Spleen (tissue), 11 donors: Measurements from ENCODE around the gene KIF26B. TPM values are rescaled to one million over a fixed set of nuclear protein-coding genes. Genes with fewer than 3 reads are reported as not detected.

ENCODE experiments used
- DNase-seq: peaks from one replicate; pipeline ENCODE4 v3.0.0-alpha.2; 2020
- H3K27ac ChIP-seq, 8 donors: fragments of 200-600 bp; sonication (generic) in 7 of 8; 1 replicate in 4 of 8; 2 replicates in 4 of 8; pipeline versions ENCODE4 v1.5.0 to v1.8.0; 2016 to 2021; ENCODE audit warnings: inconsistent platforms in 4 of 8, mild to moderate bottlenecking in 4 of 8, moderate library complexity in 1 of 8
- H3K27me3 ChIP-seq, 7 donors: fragments of 200-600 bp; sonication (generic) in 6 of 7; replicated peaks in 1 of 7; 1 replicate in 4 of 7; 2 replicates in 3 of 7; pipeline versions ENCODE4 v1.5.0 to v1.8.0; 2016 to 2021; ENCODE audit warnings: inconsistent platforms in 3 of 7, mild to moderate bottlenecking in 1 of 7
- H3K36me3 ChIP-seq, 6 donors: fragments of 200-600 bp; sonication (generic) in 5 of 6; 1 replicate in 4 of 6; 2 replicates in 2 of 6; pipeline versions ENCODE4 v1.5.0 to v1.8.0; 2016 to 2021; ENCODE audit warnings: inconsistent platforms in 2 of 6
- H3K4me1 ChIP-seq, 6 donors: fragments of 200-600 bp; sonication (generic) in 5 of 6; 1 replicate in 3 of 6; 2 replicates in 3 of 6; pipeline versions ENCODE4 v1.5.0 to v1.8.0; 2016 to 2021; ENCODE audit warnings: inconsistent platforms in 3 of 6
- H3K4me3 ChIP-seq, 8 donors: fragments of 200-600 bp; sonication (generic) in 7 of 8; 1 replicate in 4 of 8; 2 replicates in 4 of 8; pipeline versions ENCODE4 v1.5.0 to v1.8.0; 2016 to 2021; ENCODE audit warnings: inconsistent platforms in 4 of 8, mild to moderate bottlenecking in 4 of 8, moderate library complexity in 2 of 8
- H3K9me3 ChIP-seq, 8 donors: fragments of 200-600 bp; sonication (generic) in 7 of 8; 1 replicate in 4 of 8; 2 replicates in 4 of 8; pipeline versions ENCODE4 v1.5.0 to v1.8.0; 2016 to 2021; ENCODE audit warnings: inconsistent platforms in 4 of 8
- CTCF ChIP-seq, 11 experiments: fragments of 200-600 bp in 7 of 11; fragments of 450-650 bp in 4 of 11; sonication (generic) in 4 of 11; IDR thresholded peaks in 8 of 11; conservative IDR thresholded peaks in 3 of 11; 1 replicate in 7 of 11; 2 replicates in 4 of 11; pipeline versions ENCODE4 v1.4.0 to v1.8.0; 2016 to 2021; ENCODE audit warnings: antibody characterized with exemption in 11 of 11, inconsistent platforms in 4 of 11, mild to moderate bottlenecking in 1 of 11
- POLR2A ChIP-seq, 3 donors: fragments of 450-650 bp; IDR thresholded peaks; one replicate each; pipeline ENCODE4 v1.5.1; 2017; ENCODE audit warnings: antibody characterized with exemption in 3 of 3, mild to moderate bottlenecking in 1 of 3
- POLR2AphosphoS5 ChIP-seq, 3 donors: sonication (generic); formaldehyde crosslinking; IDR thresholded peaks; one replicate each; pipeline ENCODE4 v1.5.1; 2017; ENCODE audit warnings: antibody characterized with exemption in 3 of 3
- WGBS, 5 donors: extraction: QIAGEN DNeasy Blood & Tissue Kit in 3 of 5; methylation state at CpG; one replicate each; pipeline versions ENCODE4 v1.1.5 to v1.1.7; 2013 to 2018; 5-methylcytosine and 5-hydroxymethylcytosine counted together
- intact Hi-C: fragments of 100-400 bp; cut with DNase I; formaldehyde crosslinking; loops from one replicate; pipeline ENCODE4 v1.15.0; 2023; ENCODE audit warnings: low total_unique reads
- polyA plus RNA-seq, 3 donors: library from polyadenylated mRNA; stranded (reverse); fragments of 200-250 nt; gene quantifications; one replicate each; pipeline ENCODE4 v1.2.1, GENCODE V29; 2013
- total RNA-seq, 7 donors: library from RNA; depleted of rRNA in 3 of 7; stranded (reverse); fragments of >200 nt in 3 of 7; fragmentation: NEBNext Ultra II Directional in 4 of 7; extraction: Animal tissue kit (Norgen Biotek cat#: 25700) in 4 of 7; gene quantifications; one replicate each; pipeline versions ENCODE4 v1.1.0 to v1.2.1, GENCODE V29; 2016 to 2021
- donor health status: healthy with polysubstance abuse.
- donor health status: DM: no; HTN: no; CAD: no; lungs with moderate emphysema.
- donor health status: DM: no; HTN: no; CAD: no.
- donor health status: Bipolar disorder and iron deficiency.
- donor health status: healthy.
- donor health status: DM: no; HTN: no; CAD: no.
- donor health status: DM: yes; HTN: yes; CAD: no.

Gene KIF26B
- total and polyA plus RNA-seq, 10 donors: 0.07 to 4.5 (median 0.60) TPM; not detected in 1

- H3K9me3 ChIP-seq: no peaks in the 10 kb centered on the region
- intact Hi-C loops: no loop called here
- no peak for DNase-seq
- no peak overlapping the region for H3K4me3 ChIP-seq
- H3K36me3 ChIP-seq: no peaks in the 10 kb centered on the region
- H3K27ac ChIP-seq: no peak overlapping the region
- WGBS, 5 donors: 71 to 81% (median 78%) methylated on average over 10 of the region's 10 CpGs
- H3K27me3 ChIP-seq: no peaks in the 10 kb centered on the region
- no peak for TF ChIP-seq POLR2AphosphoS5 (IDR thresholded peaks at IDR 0.05)
- no peak for TF ChIP-seq POLR2A (IDR thresholded peaks at IDR 0.05)
- no peaks in the 10 kb centered on the region for H3K4me1 ChIP-seq
Measured at GRCh38 chr1:245337829-245338484, 183.2 kb downstream of the KIF26B start.

- Histone ChIP-seq H3K4me1 (no peaks in the 10 kb centered on the region), H3K27ac (no peak overlapping the region), H3K36me3 (no peaks in the 10 kb centered on the region), H3K27me3 (no peaks in the 10 kb centered on the region), H3K9me3 (no peaks in the 10 kb centered on the region), H3K4me3 (no peak overlapping the region)
- intact Hi-C loops: no loop called here
- TF ChIP-seq POLR2AphosphoS5 (IDR thresholded peaks at IDR 0.05) (no peak), CTCF (IDR thresholded peaks at IDR 0.05 in 8 of 11, conservative IDR thresholded peaks at IDR 0.05 in 3 of 11) (no peak), POLR2A (IDR thresholded peaks at IDR 0.05) (no peak)
- DNase-seq: no peak
- WGBS, 5 donors: 84 to 92% (median 86%) methylated on average over 5 of the region's 5 CpGs
Measured at GRCh38 chr1:245338485-245338877, 183.7 kb downstream of the KIF26B start.

GRCh38 chr1:245341743-245342142, 187.0 kb downstream of the KIF26B start:
- Histone ChIP-seq H3K4me1 (no peaks in the 10 kb centered on the region), H3K27me3 (no peaks in the 10 kb centered on the region), H3K27ac (no peak overlapping the region), H3K36me3 (no peaks in the 10 kb centered on the region), H3K9me3 (no peaks in the 10 kb centered on the region), H3K4me3 (no peak overlapping the region)
- 80 to 88% (median 84%) methylated on average over 5 of the region's 5 CpGs for WGBS, 5 donors
- DNase-seq: no peak
- intact Hi-C loops: no loop called here
- no peak for TF ChIP-seq POLR2A (IDR thresholded peaks at IDR 0.05)

GRCh38 chr1:245345191-245345884, 190.6 kb downstream of the KIF26B start:
- H3K9me3 ChIP-seq: no peaks in the 10 kb centered on the region
- H3K27me3 ChIP-seq: peaks cover 0 to 4% (median 0%) of the 10 kb centered on the region in 7 donors
- intact Hi-C loops: no loop called here
- H3K36me3 ChIP-seq: no peaks in the 10 kb centered on the region
- H3K27ac ChIP-seq: no peak overlapping the region
- no peaks in the 10 kb centered on the region for H3K4me1 ChIP-seq
- TF ChIP-seq POLR2AphosphoS5 (IDR thresholded peaks at IDR 0.05): no peak
- no peak for TF ChIP-seq POLR2A (IDR thresholded peaks at IDR 0.05)
- no peak for TF ChIP-seq CTCF (IDR thresholded peaks at IDR 0.05 in 8 of 11, conservative IDR thresholded peaks at IDR 0.05 in 3 of 11)
- no peak overlapping the region for H3K4me3 ChIP-seq
- 76 to 80% (median 78%) methylated on average over 25 of the region's 25 CpGs for WGBS, 5 donors
- peak; percentile 37 for DNase-seq

- WGBS, 5 donors: 87 to 96% (median 93%) methylated on average over 9 of the region's 9 CpGs
- H3K27me3 ChIP-seq: peaks cover 0 to 6% (median 0%) of the 10 kb centered on the region in 7 donors
Measured at GRCh38 chr1:245348626-245349025, 193.8 kb downstream of the KIF26B start.

More at GRCh38 chr1:245348626-245349025, 193.8 kb downstream of the KIF26B start:
- TF ChIP-seq CTCF (IDR thresholded peaks at IDR 0.05 in 8 of 11, conservative IDR thresholded peaks at IDR 0.05 in 3 of 11) (no peak), POLR2AphosphoS5 (IDR thresholded peaks at IDR 0.05) (no peak), POLR2A (IDR thresholded peaks at IDR 0.05) (no peak)
- intact Hi-C loops: no loop called here
- peak; percentile 47 for DNase-seq
- Histone ChIP-seq H3K9me3 (no peaks in the 10 kb centered on the region), H3K36me3 (no peaks in the 10 kb centered on the region), H3K4me3 (no peak overlapping the region), H3K4me1 (no peaks in the 10 kb centered on the region), H3K27ac (no peak overlapping the region)
